Amygdala (tissue), 56 donors: Measurements from ENCODE around the gene NEDD4L.
"Not testable (repeated sequence)": the region's sequence is repeated elsewhere in the genome, so short reads cannot be mapped to it uniquely, and the experiment has no call there.

Source experiments
- DNase-seq, 56 donors: peaks; one replicate each; lab custom pipeline; 2025; lab: John Stamatoyannopoulos, UW

Gene NEDD4L

DNA sequence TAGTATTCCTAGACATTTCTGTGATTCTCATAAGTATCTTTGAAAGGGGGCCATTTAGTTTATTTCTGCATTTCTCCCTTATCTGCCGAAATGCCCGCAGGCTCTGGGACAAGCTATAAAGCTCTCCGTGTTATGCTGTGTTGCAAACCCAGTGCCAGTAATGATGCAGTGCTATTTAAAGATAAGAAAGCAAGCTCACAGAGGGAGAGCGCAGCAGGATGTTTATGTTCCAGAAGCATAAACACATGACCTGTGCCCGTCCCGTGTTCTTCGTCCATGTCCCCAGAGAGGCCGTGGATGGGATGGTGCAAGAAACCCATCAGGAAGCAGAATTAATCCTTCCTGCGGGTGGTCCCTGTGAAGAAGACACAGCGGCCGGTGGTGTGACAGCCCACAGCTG is 99.4 kb downstream of the NEDD4L start:
- DNase-seq: no peak

DNA sequence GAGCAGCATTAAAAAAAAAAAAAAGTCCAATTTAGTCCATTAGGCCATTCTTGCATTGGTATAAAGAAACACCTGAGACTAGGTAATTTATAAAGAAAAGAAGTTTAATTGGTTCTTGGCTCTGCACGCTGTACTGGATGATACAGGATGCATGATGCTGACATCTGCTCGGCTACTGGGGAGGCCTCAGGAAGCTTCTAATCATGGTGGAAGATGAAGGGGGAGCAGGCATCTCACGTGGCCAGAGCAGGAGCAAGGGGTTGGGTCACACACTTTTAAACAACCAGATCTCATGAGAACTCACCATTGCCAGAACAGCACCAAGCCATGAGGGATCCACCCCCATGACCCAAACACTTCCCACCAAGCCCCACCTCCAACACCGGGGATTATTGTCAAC is 100.1 kb downstream of the NEDD4L start:
- no peak for DNase-seq

DNA sequence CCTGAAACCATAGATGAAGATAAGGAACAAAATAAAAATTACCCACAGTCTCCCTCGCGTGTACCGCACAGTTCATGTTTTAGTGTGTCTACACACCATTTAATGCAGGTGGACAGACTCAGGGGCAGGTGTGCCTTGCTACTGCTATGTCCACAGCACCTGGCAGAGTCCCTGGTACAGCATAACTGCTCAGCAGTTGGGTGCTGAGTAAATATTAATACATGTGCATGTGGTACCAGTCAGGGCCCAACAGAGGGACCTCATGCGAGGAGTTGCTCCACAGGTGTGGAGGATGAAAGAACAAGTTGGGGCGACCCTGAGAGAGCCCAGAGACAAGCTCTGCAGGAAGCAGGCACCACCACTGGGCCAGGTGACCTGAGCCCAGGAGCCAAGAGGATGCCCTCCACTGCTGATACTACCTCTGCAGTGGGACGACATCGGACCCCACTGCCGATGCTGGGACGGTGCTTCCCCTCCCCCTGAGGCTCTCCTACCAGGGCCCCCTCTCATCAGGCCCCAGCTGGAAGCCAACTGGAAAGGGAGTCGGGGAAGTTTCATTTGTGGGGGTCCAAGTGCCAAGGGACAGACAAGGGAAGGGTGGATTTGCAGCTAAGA is 100.8 kb downstream of the NEDD4L start:
- no peak for DNase-seq

DNA sequence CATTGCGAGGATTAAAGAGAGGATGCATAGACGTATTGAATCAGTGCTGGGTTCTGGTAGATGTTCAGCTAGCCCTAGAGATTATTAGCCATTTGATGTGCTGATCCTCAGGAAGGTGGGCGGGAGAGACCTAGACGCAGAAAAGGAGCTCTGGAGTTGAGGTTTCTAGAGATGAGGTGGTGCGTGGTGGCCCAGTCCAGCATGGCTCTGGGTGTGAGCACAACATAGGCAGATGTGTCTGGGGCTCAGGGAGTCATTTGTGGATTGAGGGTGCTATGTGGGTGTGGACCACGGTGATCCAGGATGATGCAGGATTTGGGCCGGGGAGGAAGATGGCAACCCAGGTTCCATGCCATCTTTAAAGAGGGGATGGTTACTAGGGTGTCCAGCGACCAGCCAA is 102.1 kb downstream of the NEDD4L start:
- no peak for DNase-seq

DNA sequence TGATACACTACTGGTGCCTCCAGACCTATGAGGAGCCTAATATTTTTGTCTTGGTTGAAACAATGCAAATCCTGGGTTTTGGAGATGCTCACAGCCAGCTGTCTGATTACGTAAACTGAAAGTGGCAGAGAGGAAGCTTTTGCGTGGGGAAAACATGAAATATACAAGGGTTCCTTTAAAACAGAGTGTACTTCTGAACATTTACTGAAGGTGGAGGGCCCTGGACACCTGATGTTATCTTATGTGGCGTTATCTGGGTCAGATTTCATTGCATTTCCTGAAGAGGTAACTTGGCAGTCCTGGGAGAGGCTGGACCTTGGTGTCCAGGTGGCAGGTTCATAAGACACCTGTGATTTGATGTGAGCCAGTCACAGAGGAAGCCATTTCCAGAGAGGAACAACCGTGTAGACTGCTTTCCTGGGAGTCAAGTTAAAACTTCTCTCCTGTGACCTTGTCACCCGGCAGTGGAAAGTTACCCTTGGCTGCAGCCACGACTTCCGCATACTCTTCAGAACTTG is 105.0 kb downstream of the NEDD4L start:
- DNase-seq: no peak

DNA sequence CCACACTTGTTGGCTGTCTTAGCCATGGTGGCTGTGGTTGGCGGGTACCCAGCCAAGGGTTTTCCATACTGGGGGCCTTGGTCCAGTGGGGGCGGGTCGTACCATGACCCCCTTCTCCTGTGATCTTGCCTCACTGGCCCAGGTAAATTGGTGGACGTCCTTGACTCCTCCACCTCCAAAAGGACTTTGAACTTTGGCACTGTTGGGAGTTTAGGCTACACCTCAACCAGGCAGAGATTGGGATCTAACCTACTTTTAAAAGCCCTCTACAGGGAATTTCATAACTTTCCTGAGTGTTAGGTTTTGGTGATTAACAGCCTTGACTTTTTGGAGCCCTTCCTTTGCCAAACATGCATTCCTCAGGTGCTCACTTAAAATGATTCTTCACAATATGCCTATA is 106.7 kb downstream of the NEDD4L start:
- DNase-seq: no peak

DNA sequence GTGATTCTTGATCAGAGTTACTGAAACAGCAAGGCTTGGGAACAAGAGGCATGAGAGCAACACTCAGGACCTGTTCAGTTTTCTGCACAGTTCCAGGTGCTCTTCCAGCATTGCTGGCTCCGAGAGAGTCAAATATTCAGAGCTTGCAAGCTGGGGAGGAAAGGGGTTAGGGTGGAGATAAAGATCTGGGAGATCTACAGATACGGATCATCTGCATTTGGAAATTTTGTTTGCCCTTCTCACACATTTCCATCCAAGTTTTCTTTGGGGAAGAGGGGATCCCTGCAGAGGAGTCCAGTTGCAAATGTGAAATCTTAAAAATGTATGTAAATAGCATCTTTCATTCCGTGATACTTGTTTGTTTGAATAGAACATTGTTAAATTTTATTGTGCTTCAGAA is 108.2 kb downstream of the NEDD4L start:
- no peak for DNase-seq

DNA sequence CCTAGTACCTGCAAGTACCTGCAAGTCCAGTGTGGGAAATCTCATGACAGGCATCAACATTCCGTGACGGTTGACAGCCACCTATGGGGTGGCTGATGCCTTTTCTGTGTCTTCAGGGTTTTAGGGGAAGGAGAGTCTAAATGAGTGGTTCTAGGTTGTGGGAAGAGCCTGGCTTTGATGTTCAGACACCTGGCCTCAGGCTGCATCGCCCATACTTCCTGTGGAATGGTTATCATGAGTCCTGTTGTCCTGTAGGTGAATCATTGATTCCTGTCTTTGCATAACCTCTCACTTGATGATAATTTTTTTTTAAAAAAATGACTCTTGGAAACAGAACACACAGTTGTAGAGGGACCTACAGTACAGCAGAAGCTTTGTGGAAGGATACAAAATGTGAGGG is 108.9 kb downstream of the NEDD4L start:
- no peak for DNase-seq

DNA sequence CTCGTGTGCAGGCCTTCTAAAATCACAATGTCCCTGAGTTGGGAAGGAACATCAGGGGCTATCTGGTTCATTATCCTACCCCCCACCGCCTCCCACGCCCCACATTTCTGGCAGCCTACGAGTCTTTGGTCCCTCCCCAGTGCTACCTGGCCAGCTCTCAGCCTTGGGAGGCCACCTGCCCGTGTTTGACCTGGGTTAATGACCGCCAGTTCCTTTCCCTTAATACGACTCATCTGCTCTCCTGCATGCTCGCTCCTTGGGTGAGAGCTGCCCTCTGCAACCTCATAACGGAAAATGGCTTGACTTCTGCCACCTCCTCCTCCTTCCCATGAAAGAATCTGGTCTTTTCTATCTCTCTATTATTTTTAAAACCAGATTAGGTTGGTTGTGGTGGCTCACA is 112.5 kb downstream of the NEDD4L start:
- no peak for DNase-seq

DNA sequence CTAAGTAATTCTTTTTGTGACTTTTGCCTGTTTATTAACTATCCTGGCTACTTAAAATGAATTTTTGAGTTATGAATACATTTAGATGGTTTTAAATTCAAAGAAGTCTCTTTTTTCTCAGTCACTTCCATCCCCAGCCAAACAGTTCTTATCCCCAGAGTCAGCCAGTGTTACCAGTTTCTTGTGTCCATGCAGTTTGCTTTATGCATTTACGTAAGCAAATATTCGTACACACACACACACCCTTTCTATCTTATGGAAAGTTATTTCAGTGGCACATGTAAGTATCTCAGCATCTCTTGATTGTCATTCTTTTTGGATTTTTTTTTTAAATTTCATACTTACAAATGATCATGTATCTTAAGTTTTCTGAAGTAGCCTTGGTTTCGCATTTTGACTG is 113.2 kb downstream of the NEDD4L start:
- no peak for DNase-seq

DNA sequence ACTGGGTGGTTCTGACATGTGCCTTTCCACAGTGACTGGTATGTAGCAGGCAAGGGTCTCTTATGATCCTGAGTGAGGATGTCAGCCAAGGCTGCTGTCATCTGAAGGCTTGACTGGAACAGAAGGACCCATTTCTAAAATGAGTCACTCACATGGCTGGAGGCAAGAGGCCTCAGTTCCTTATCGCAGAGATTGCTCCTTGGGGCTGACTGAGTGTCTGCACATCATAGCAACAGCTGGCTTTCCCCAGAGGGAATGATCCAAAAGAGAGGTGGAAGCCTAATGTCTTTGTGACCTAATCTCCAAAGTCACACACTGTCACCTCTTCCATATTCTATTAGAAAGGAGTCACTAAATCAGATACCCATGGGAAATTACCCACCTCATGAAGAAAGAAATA is 114.0 kb downstream of the NEDD4L start:
- DNase-seq: no peak

DNA sequence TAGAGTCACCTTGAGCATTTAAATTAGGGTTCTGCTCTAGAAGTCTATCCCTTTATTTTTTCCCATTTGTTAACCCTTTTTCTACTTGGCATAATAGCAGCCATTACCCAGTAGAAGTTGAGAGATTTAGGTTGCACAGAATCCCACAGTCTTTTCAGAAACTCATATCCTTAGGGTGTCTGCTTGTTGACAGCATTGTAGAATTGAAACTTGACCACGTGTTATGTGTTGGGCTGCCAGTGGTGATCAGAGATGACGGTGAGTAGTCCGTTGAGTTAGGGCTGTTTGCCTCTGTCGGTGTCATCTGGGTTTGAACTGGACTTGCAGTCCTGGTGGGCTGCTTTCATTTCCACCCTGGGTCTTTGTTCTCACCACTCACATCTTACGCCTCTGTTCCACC is 114.4 kb downstream of the NEDD4L start:
- no peak for DNase-seq

DNA sequence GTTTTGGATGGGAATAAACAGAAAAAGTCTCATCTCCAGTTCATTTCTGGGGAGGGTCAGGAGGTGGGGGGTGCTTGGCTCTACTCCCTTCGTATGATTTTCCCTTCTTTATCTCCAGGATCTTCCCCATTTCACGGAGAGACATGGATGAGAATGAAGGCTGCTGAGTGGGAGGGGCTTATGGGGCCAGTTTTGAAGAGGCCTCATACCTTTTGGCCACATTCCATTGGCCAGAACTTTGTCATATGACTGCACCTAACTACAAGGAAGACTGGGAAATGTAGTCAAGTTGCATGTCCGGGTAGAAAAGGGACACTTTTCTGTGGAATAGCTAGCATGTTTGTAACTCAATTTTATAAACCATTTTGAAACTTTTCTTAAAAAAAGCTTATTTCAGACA is 117.6 kb downstream of the NEDD4L start:
- DNase-seq: no peak

DNA sequence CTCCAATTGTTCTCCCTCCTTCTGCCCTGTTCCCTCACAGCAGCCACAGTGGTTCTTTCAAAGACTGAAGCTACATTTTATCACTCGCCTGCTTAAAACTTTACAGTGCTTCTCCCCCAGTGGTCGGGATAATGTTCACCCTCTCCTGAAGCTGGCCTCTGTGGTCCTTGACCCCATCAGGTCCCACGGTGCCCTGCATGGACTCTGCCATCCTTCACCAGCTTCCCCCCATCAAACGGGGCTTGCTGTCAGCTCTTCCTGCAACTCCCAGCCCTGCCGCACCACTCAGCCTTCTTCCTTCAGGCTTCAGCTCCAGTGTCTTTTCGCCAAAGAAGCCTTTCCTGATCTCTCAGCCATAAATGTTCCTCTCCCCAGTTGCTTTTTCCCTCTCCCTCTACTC is 118.1 kb downstream of the NEDD4L start:
- no peak for DNase-seq

DNA sequence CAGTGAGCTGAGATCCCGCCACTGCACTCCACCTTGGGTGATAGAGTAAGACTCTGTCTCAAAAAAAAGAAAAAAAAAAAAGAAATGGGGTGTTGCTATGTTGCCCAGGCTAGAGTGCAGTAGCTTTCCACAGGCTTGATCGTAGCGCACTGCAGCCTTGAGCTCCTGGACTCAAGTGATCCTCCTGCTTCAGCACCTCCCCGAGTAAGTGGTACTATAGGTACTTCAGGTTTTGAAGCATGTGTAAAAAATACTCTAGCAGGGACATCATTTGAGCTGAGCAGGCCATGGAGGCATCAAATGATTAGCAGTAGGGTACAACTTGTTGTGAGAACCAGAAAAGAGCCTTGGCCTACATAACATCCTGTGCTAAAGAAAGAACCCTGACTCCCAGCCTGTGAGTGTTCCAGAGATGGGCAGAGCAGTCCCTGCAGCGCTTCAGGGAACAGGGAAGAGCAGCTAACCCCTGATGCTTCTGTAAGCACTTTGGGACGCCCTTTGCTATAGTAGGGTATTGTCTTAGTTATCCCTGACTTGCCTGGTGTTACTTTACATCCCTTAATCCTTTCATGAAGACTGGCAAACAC is 119.1 kb downstream of the NEDD4L start:
- DNase-seq: no peak

DNA sequence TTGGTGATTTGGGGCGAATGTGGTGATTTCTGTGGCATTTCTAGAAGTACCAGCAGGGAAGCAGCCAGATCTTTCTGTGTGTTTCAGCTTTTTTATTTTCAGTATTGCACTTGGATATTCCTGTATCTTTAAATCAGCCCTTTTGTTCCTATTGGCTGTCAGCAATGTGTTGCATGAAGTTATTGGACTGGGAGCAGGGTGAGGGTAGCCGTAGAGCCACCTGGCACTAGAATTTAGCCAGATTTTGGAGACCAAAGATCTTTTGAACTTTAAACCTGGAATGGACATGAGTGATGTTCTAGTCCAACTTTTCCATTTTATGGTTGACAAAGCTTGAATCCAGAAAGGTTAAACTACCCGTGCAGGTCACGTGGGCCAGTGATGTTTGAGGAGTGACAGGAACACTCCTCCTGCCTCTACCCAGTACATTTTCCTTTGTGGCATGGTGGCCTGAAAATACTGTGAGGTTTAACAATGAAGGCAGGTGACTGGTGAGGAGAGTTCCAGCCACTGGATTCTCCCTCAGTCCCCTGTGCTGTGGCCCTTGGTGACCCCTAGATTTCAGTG is 122.3 kb downstream of the NEDD4L start:
- no peak for DNase-seq

DNA sequence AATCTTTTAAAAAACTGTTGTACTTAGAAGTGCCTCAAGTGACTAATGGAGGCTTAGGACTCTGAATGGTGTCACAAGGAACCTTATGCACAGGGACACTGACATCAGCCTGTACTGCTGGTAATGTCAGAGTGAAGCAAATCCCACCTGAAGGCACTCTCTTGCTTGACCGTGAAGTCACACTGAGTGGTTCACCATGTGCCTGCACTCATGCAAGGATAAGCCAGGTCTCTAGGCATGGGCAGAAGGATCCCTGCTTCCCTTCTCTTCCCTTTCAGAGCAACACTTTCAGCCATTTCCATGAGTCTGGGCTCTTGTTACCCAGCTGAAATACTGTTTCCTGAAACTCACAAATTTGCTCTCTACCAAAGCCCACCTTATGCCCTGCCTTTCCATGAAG is 123.0 kb downstream of the NEDD4L start:
- DNase-seq: no peak

DNA sequence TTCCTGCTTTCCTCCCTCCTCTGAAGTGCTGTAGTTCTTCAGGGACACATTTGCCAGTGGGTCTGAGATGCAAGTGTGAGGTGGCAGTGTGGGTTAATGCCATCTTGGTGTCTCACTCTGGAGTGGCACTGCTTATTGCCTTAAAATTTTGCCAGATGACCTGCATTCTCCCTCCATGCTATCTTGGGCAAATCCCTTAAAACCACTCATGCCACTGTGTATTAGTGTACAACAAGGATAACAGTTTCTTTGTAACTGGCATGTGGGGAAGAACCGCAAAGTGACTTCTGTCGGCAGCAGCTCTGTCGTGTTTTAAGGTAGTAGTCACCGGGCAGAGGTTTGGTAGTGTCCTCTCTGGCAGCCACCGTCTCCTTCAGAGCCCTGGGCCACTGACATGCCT is 124.2 kb downstream of the NEDD4L start:
- no peak for DNase-seq

DNA sequence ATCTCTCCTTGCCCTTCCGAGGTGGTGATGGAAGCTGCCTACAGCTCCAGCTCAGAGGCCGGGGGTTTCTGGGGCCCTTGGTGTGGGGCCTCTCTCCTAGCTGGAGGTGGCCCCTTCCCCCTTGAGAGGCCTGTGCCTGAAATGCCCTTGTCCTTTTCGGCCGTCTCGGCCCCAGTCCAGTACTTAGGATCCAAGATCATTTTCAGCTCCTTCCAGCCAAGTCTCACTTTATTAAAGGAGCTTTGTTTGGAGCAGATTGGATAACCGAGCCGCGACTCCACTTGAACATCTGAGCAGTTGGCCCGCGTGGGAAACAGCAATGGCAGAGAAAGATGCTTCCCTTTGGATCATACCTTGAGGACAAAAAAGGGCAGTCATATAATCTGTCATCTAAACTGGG is 125.0 kb downstream of the NEDD4L start:
- peak in 1 of 56 donors; percentile 24 for DNase-seq

DNA sequence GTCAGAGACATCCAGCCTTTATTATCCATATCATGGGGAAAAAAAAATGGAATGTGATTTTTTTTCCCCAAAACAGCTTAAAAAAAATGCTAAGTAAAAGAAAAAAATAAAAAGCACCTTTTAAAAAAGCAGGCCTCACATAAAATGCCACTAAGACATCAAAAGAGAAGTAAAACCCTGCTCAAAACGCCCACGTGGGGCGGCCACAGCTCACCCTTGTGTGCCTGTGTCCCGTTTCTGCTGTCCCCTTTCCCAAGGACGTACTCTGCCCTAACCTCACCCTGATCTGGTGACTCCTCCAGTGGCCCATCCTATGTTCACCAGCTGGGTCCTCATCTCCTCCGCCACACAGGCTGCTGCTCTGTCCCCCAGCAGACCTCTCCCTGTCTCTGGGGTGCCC is 125.4 kb downstream of the NEDD4L start:
- no peak for DNase-seq

DNA sequence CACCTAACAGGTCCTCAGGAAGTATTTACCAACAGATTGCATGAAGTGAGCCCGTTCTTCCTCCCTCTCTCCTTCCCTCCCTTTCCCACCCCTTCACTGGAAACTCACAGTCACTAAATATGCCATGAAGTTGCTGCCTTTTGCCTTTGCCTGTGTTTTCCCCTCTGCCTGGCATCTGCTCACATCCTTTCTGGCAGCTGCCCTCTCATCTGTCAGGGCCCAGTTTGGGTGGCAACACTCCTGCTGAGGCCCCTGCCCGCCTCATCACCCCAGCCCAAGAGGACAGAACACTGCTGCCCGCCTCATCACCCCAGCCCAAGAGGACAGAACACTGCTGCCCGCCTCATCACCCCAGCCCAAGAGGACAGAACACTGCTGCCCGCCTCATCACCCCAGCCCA is 126.0 kb downstream of the NEDD4L start:
- DNase-seq: not testable (repeated sequence)

DNA sequence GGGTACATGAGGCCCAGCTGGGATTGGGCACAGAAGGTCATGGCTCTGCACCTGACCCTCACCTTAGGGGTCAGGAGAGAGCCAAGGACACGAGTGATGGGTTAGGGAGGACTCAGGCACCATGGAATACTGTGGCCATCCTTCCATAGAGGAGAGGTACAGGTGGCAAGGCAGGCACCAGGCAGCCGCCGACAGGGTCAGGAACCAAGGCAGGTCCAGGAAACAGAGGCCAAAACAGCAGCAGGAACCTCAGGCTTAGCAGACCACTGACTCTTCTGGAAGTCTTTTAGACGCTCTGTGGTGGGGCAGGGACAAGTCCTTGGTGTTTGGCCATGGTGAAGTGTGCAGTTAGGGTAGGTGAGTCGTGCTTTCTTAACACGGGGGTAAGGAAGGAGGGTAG is 128.0 kb downstream of the NEDD4L start:
- no peak for DNase-seq
